Spleen (tissue), 7 donors: Measurements from ENCODE around the gene TMEM135.

Experiments
- POLR2A ChIP-seq, 3 donors: fragments of 450-650 bp; IDR thresholded peaks; one replicate each; pipeline ENCODE4 v1.5.1; 2017; ENCODE audit warnings: antibody characterized with exemption in 3 of 3, mild to moderate bottlenecking in 1 of 3
- POLR2AphosphoS5 ChIP-seq, 3 donors: sonication (generic); formaldehyde crosslinking; IDR thresholded peaks; one replicate each; pipeline ENCODE4 v1.5.1; 2017; ENCODE audit warnings: antibody characterized with exemption in 3 of 3
- TF ChIP-seq, protein P1 (sequence below), 11 experiments: fragments of 200-600 bp in 7 of 11; fragments of 450-650 bp in 4 of 11; sonication (generic) in 4 of 11; IDR thresholded peaks in 8 of 11; conservative IDR thresholded peaks in 3 of 11; 1 replicate in 7 of 11; 2 replicates in 4 of 11; pipeline versions ENCODE4 v1.4.0 to v1.8.0; 2016 to 2021; ENCODE audit warnings: antibody characterized with exemption in 11 of 11, inconsistent platforms in 4 of 11, mild to moderate bottlenecking in 1 of 11
- donor health status: DM: no; HTN: no; CAD: no; lungs with moderate emphysema.
- donor health status: DM: no; HTN: no; CAD: no.
- donor health status: DM: no; HTN: no; CAD: no.

DNA sequence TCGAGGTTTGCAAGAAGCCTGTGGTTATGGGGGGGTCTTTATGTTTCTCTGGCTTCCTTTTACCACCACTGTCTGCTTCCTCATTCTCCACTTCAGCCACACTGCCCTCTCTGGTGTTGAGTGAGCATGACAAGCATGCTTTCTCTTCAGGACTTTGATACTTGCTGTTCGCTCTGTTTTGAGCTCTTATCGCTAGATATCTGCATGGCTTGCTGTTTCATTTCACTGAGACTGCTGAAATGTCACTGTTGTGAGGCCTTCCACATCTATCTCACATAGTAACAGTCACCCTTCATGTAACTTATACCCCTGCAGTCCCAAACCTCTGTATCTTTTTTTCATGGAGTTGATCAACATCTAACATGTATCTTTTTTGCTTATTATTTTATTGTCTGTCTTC, 59.8 kb downstream of the TMEM135 start:
- TF ChIP-seq, protein P1, sequence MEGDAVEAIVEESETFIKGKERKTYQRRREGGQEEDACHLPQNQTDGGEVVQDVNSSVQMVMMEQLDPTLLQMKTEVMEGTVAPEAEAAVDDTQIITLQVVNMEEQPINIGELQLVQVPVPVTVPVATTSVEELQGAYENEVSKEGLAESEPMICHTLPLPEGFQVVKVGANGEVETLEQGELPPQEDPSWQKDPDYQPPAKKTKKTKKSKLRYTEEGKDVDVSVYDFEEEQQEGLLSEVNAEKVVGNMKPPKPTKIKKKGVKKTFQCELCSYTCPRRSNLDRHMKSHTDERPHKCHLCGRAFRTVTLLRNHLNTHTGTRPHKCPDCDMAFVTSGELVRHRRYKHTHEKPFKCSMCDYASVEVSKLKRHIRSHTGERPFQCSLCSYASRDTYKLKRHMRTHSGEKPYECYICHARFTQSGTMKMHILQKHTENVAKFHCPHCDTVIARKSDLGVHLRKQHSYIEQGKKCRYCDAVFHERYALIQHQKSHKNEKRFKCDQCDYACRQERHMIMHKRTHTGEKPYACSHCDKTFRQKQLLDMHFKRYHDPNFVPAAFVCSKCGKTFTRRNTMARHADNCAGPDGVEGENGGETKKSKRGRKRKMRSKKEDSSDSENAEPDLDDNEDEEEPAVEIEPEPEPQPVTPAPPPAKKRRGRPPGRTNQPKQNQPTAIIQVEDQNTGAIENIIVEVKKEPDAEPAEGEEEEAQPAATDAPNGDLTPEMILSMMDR (IDR thresholded peaks at IDR 0.05 in 8 of 11, conservative IDR thresholded peaks at IDR 0.05 in 3 of 11) = peak; percentile 18 to 72 (median 55)
- TF ChIP-seq POLR2AphosphoS5 (IDR thresholded peaks at IDR 0.05) = no peak
- no peak for TF ChIP-seq POLR2A (IDR thresholded peaks at IDR 0.05)
